H9 (cell line): ENCODE measurements around the gene IGF1. TPM values are rescaled to one million over a fixed set of nuclear protein-coding genes. Genes with fewer than 3 reads are reported as not detected.

Source experiments
- DNase-seq: peaks from one replicate; pipeline ENCODE4 v3.0.0-alpha.2; 2017
- H2AFZ ChIP-seq: one replicate; pipeline ENCODE4 v1.6.1; 2013; ENCODE audit warnings: mild to moderate bottlenecking, low read length, control low read depth, moderate library complexity
- H2AK5ac ChIP-seq: 2 replicates; pipeline ENCODE4 v1.6.1; 2013; ENCODE audit warnings: low read length, control low read depth, mixed read lengths; ENCODE audit not compliant: insufficient read length
- H2BK120ac ChIP-seq: one replicate; pipeline ENCODE4 v1.6.1; 2013; ENCODE audit warnings: low read depth, mild to moderate bottlenecking, low read length, control low read depth, inconsistent platforms; ENCODE audit not compliant: poor library complexity, severe bottlenecking
- H2BK12ac ChIP-seq: 2 replicates; pipeline ENCODE4 v1.6.1; 2013; ENCODE audit warnings: low read length, control low read depth, mixed read lengths, low read depth; ENCODE audit not compliant: insufficient read length
- H2BK15ac ChIP-seq: 2 replicates; pipeline ENCODE4 v1.6.1; 2013; ENCODE audit warnings: low read depth, low read length, control low read depth
- H2BK20ac ChIP-seq: one replicate; pipeline ENCODE4 v1.6.1; 2013; ENCODE audit warnings: low read depth, mild to moderate bottlenecking, low read length, control low read depth, inconsistent platforms; ENCODE audit not compliant: poor library complexity, severe bottlenecking
- H2BK5ac ChIP-seq: 2 replicates; pipeline ENCODE4 v1.6.1; 2013; ENCODE audit warnings: low read length, control low read depth, mixed read lengths; ENCODE audit not compliant: insufficient read length
- H3K14ac ChIP-seq: 2 replicates; pipeline ENCODE4 v1.6.1; 2013; ENCODE audit warnings: low read length, control low read depth; ENCODE audit not compliant: insufficient read depth
- H3K18ac ChIP-seq: 2 replicates; pipeline ENCODE4 v1.6.1; 2013; ENCODE audit warnings: low read depth, mild to moderate bottlenecking, mixed read lengths, low read length, control low read depth; ENCODE audit not compliant: insufficient read length
- H3K23ac ChIP-seq: 2 replicates; pipeline ENCODE4 v1.6.1; 2013; ENCODE audit warnings: low read length, control low read depth, mixed read lengths, low read depth; ENCODE audit not compliant: insufficient read length
- H3K23me2 ChIP-seq: 2 replicates; pipeline ENCODE4 v1.6.1; 2013; ENCODE audit warnings: low read depth, mild to moderate bottlenecking, mixed read lengths, low read length, control low read depth; ENCODE audit not compliant: insufficient read length, poor library complexity, severe bottlenecking
- H3K27ac ChIP-seq: 2 replicates; pipeline ENCODE4 v1.5.1; 2013; ENCODE audit warnings: low read length, control low read depth, mixed read lengths, low read depth; ENCODE audit not compliant: insufficient read length
- H3K27me3 ChIP-seq: 2 replicates; pipeline ENCODE4 v1.6.1; 2013; ENCODE audit warnings: low read length, control low read depth, inconsistent platforms; ENCODE audit not compliant: insufficient read depth
- H3K4ac ChIP-seq: 2 replicates; pipeline ENCODE4 v1.6.1; 2013; ENCODE audit warnings: low read depth, mild to moderate bottlenecking, control low read depth, inconsistent platforms, low read length, moderate library complexity
- H3K4me1 ChIP-seq: 2 replicates; pipeline ENCODE4 v1.6.1; 2013; ENCODE audit warnings: low read length, control low read depth, inconsistent platforms; ENCODE audit not compliant: insufficient read depth
- H3K4me2 ChIP-seq: 2 replicates; pipeline ENCODE4 v1.6.1; 2013; ENCODE audit warnings: low read length, control low read depth, mixed read lengths; ENCODE audit not compliant: insufficient read length, insufficient read depth
- H3K56ac ChIP-seq: 2 replicates; pipeline ENCODE4 v1.6.1; 2013; ENCODE audit warnings: low read depth, mild to moderate bottlenecking, mixed read lengths, low read length, control low read depth; ENCODE audit not compliant: insufficient read length
- H3K79me1 ChIP-seq: 2 replicates; pipeline ENCODE4 v1.6.1; 2013; ENCODE audit warnings: low read depth, mild to moderate bottlenecking, moderate library complexity, low read length, control low read depth, inconsistent platforms; ENCODE audit not compliant: insufficient read depth, poor library complexity, severe bottlenecking
- H3K79me2 ChIP-seq: 2 replicates; pipeline ENCODE4 v1.6.1; 2013; ENCODE audit warnings: low read length, control low read depth, inconsistent platforms; ENCODE audit not compliant: insufficient read depth
- H3K9ac ChIP-seq: 2 replicates; pipeline ENCODE4 v1.6.1; 2013; ENCODE audit warnings: low read length, control low read depth, mixed read lengths; ENCODE audit not compliant: insufficient read length; ENCODE audit errors: extremely low read depth
- H3K9me3 ChIP-seq: one replicate; pipeline ENCODE4 v1.6.1; 2013; ENCODE audit warnings: low read depth, low read length, inconsistent platforms; ENCODE audit not compliant: control insufficient read depth
- H3T11ph ChIP-seq: one replicate; pipeline ENCODE4 v1.6.1; 2013; ENCODE audit warnings: mild to moderate bottlenecking, low read length, control low read depth, inconsistent platforms
- H4K20me1 ChIP-seq: one replicate; pipeline ENCODE4 v1.6.1; 2013; ENCODE audit not compliant: control insufficient read depth, insufficient read length, insufficient read depth
- H4K5ac ChIP-seq: 2 replicates; pipeline ENCODE4 v1.6.1; 2013; ENCODE audit warnings: low read depth, mild to moderate bottlenecking, mixed read lengths, low read length, control low read depth; ENCODE audit not compliant: insufficient read length
- H4K8ac ChIP-seq: replicated peaks from 2 replicates; pipeline ENCODE4 v1.6.1; 2013; ENCODE audit warnings: low read length, control low read depth, mixed read lengths, low read depth; ENCODE audit not compliant: insufficient read length
- H4K91ac ChIP-seq: 2 replicates; pipeline ENCODE4 v1.6.1; 2013; ENCODE audit warnings: low read depth, mild to moderate bottlenecking, moderate library complexity, mixed read lengths, low read length, control low read depth; ENCODE audit not compliant: insufficient read length
- H3K27ac Mint-ChIP-seq, 3 experiments: 2 replicates in 2 of 3; 3 replicates in 1 of 3; pipeline ENCODE4 v1.8.0; 2020 to 2021; ENCODE audit warnings: mixed read lengths in 3 of 3, mild to moderate bottlenecking in 1 of 3, moderate library complexity in 1 of 3
- H3K27me3 Mint-ChIP-seq: 2 replicates; pipeline ENCODE4 v1.8.0; 2021; ENCODE audit warnings: low read depth, mild to moderate bottlenecking, moderate library complexity, mixed read lengths
- H3K36me3 Mint-ChIP-seq, 3 experiments: 2 replicates in 2 of 3; 3 replicates in 1 of 3; pipeline ENCODE4 v1.8.0; 2020 to 2021; ENCODE audit warnings: low read depth in 3 of 3, mixed read lengths in 3 of 3; ENCODE audit not compliant: insufficient read depth in 1 of 3
- H3K4me1 Mint-ChIP-seq, 2 experiments: 2 replicates each; pipeline ENCODE4 v1.8.0; 2020; ENCODE audit warnings: mixed read lengths in 2 of 2
- H3K4me3 Mint-ChIP-seq, 2 experiments: 2 replicates in 1 of 2; 3 replicates in 1 of 2; pipeline ENCODE4 v1.8.0; 2020 to 2021; ENCODE audit warnings: mild to moderate bottlenecking in 2 of 2, mixed read lengths in 2 of 2, moderate library complexity in 1 of 2
- H3K9me3 Mint-ChIP-seq, 2 experiments: 2 replicates in 1 of 2; 3 replicates in 1 of 2; pipeline ENCODE4 v1.8.0; 2020; ENCODE audit warnings: mild to moderate bottlenecking in 2 of 2, mixed read lengths in 2 of 2, moderate library complexity in 1 of 2
- CTCF ChIP-seq: fragments of 200-600 bp; sonication (generic); conservative IDR thresholded peaks from 3 replicates; pipeline ENCODE4 v1.8.0; 2021; ENCODE audit warnings: antibody characterized with exemption, mild to moderate bottlenecking
- WGBS: extraction: QIAGEN DNeasy Blood & Tissue Kit; methylation state at CpG from one replicate; pipeline ENCODE4 v1.1.7; 2013; ENCODE audit warnings: missing lambda C conversion rate, low lambda C conversion rate, mixed read lengths; ENCODE audit not compliant: insufficient read length; ENCODE audit errors: extremely low coverage; 5-methylcytosine and 5-hydroxymethylcytosine counted together
- total RNA-seq: library from RNA; stranded (reverse); gene quantifications from 2 replicates; pipeline ENCODE4 v1.2.1, GENCODE V29; 2021

The IGF1 gene
- total RNA-seq, 1 experiment from 2014 or later: not detected

- no peaks in the 10 kb centered on the region for H3K27me3 ChIP-seq
- no peak overlapping the region for H2AK5ac ChIP-seq
- Mint-ChIP-seq H3K9me3 (no peaks in the 10 kb centered on the region), H3K4me3 (no peak overlapping the region), H3K4me1 (peaks cover 6 to 9% of the 10 kb centered on the region in 2 experiments), H3K27me3 (no peaks in the 10 kb centered on the region), H3K27ac (no peak overlapping the region), H3K36me3 (no peaks in the 10 kb centered on the region)
- H3K9me3 ChIP-seq: no peaks in the 10 kb centered on the region
- H4K91ac ChIP-seq: no peak overlapping the region
- no peaks in the 10 kb centered on the region for H3K79me1 ChIP-seq
- no peak overlapping the region for H3K18ac ChIP-seq
- H3K14ac ChIP-seq: no peak overlapping the region
- no peaks in the 10 kb centered on the region for H3K79me2 ChIP-seq
- H3K4me2 ChIP-seq: no peak overlapping the region
- H2BK120ac ChIP-seq: no peak overlapping the region
- no peaks in the 10 kb centered on the region for H3K4me1 ChIP-seq
- H2BK5ac ChIP-seq: no peak overlapping the region
- no peak overlapping the region for H4K8ac ChIP-seq
- H4K5ac ChIP-seq: no peak overlapping the region
- no peak overlapping the region for H3K56ac ChIP-seq
- no peak overlapping the region for H2BK15ac ChIP-seq
- no peak for DNase-seq
- H2BK20ac ChIP-seq: no peak overlapping the region
- no peak overlapping the region for H3K27ac ChIP-seq
- no peak for TF ChIP-seq CTCF
- H4K20me1 ChIP-seq: no peaks in the 10 kb centered on the region
- H3K4ac ChIP-seq: no peak overlapping the region
- WGBS: no CpG with 5 or more reads among the region's 1 CpG
- no peaks in the 10 kb centered on the region for H3K23me2 ChIP-seq
- H3T11ph ChIP-seq: no peak overlapping the region
- H3K23ac ChIP-seq: no peak overlapping the region
- H2BK12ac ChIP-seq: no peak overlapping the region
- H3K9ac ChIP-seq: no peak overlapping the region
- H2AFZ ChIP-seq: no peak overlapping the region
Observed at GRCh38 chr12:102394200-102394599, 86.2 kb downstream of the IGF1 start.
